ENCODE results near the gene SPDYE3. TPM values are rescaled to one million over a fixed set of nuclear protein-coding genes. Genes with fewer than 3 reads are reported as not detected.
"Not testable (repeated sequence)": the region's sequence is repeated elsewhere in the genome, so short reads cannot be mapped to it uniquely, and the experiment has no call there.

SPDYE3 gene
- total RNA-seq, 4 donors from 2014 or later = not detected

GRCh38 chr7:100267648-100268047 is 39.9 kb upstream of the SPDYE3 start:
- TF ChIP-seq POLR2A (IDR thresholded peaks at IDR 0.05) (no peak), CTCF (IDR thresholded peaks at IDR 0.05 in 4 of 5, conservative IDR thresholded peaks at IDR 0.05 in 1 of 5) (no peak)
- in situ Hi-C loops (cut with MboI; ENCODE audit: low sequenced_read_pairs in 4 of 4) = no loop called here
- H3K4me3 ChIP-seq = no peak overlapping the region
- no peaks in the 10 kb centered on the region for H3K36me3 ChIP-seq
- DNase-seq (no peak), ATAC-seq (no peak)
- H3K27me3 ChIP-seq = no peaks in the 10 kb centered on the region
- peaks cover 51 to 58% of the 10 kb centered on the region in 2 donors for H3K4me1 ChIP-seq
- peak overlapping the region; percentile 91 to 98 (median 96) for H3K27ac ChIP-seq
- intact Hi-C loops (cut with DNase I; ENCODE audit: low total_unique reads) = loop anchor here (2.0 kb wide), 1 partner anchor 21 kb away; no protein-coding TSS in a partner anchor
- H3K9me3 ChIP-seq = no peaks in the 10 kb centered on the region

GRCh38 chr7:100268882-100269281 is 38.6 kb upstream of the SPDYE3 start:
- H3K27ac ChIP-seq = peak overlapping the region; percentile 91 to 98 (median 96)
- in situ Hi-C loops (cut with MboI; ENCODE audit: low sequenced_read_pairs in 4 of 4); ATAC-seq; H3K27me3 ChIP-seq; DNase-seq; H3K9me3 ChIP-seq; intact Hi-C loops (cut with DNase I; ENCODE audit: low total_unique reads); H3K36me3 ChIP-seq: not testable (repeated sequence)
- H3K4me3 ChIP-seq = peak overlapping the region in 3 of 4 donors; percentile 73 to 80 (median 74)
- H3K4me1 ChIP-seq = peaks cover 53 to 58% of the 10 kb centered on the region in 2 donors

- intact Hi-C loops (cut with DNase I; ENCODE audit: low total_unique reads) = loop anchor here (5.0 to 10.0 kb wide), 2 partner anchors 32 to 75 kb away; no protein-coding TSS in a partner anchor
- in situ Hi-C loops (cut with MboI; ENCODE audit: low sequenced_read_pairs in 4 of 4); H3K36me3 ChIP-seq; H3K27me3 ChIP-seq; H3K9me3 ChIP-seq: not testable (repeated sequence)
- ATAC-seq (peak; percentile 59 to 70), DNase-seq (peak; percentile 77 to 84)
- TF ChIP-seq POLR2A (IDR thresholded peaks at IDR 0.05) = peak; percentile 37 to 83
- peak overlapping the region; percentile 91 to 98 (median 96) for H3K27ac ChIP-seq
- H3K4me3 ChIP-seq = peak overlapping the region; percentile 73 to 88 (median 77)
- peaks cover 53 to 54% of the 10 kb centered on the region in 2 donors for H3K4me1 ChIP-seq
Measured at GRCh38 chr7:100269306-100270045, 38.0 kb upstream of the SPDYE3 start.

GRCh38 chr7:100270046-100270918 is 37.2 kb upstream of the SPDYE3 start:
- peak in 1 of 2 donors; percentile 45 for TF ChIP-seq POLR2A (IDR thresholded peaks at IDR 0.05)
- ATAC-seq = peak; percentile 4 to 6
- H3K36me3 ChIP-seq; in situ Hi-C loops (cut with MboI; ENCODE audit: low sequenced_read_pairs in 4 of 4); H3K27me3 ChIP-seq; H3K9me3 ChIP-seq: not testable (repeated sequence)
- intact Hi-C loops (cut with DNase I; ENCODE audit: low total_unique reads) = loop anchor here (5.0 to 10.0 kb wide), 2 partner anchors 33 to 75 kb away; no protein-coding TSS in a partner anchor
- Histone ChIP-seq H3K27ac (peak overlapping the region; percentile 91 to 98 (median 96)), H3K4me1 (peaks cover 47 to 49% of the 10 kb centered on the region in 2 donors), H3K4me3 (peak overlapping the region; percentile 73 to 88 (median 77))
- peak in 1 of 2 donors; percentile 36 for DNase-seq

- DNase-seq; H3K27me3 ChIP-seq; H3K9me3 ChIP-seq; H3K36me3 ChIP-seq; in situ Hi-C loops (cut with MboI; ENCODE audit: low sequenced_read_pairs in 4 of 4): not testable (repeated sequence)
- peaks cover 39 to 42% of the 10 kb centered on the region in 2 donors for H3K4me1 ChIP-seq
- peak overlapping the region; percentile 91 to 98 (median 96) for H3K27ac ChIP-seq
- peak in 1 of 2 donors; percentile 20 for ATAC-seq
- intact Hi-C loops (cut with DNase I; ENCODE audit: low total_unique reads) = loop anchor here (5.0 to 10.0 kb wide), 2 partner anchors 34 to 74 kb away; no protein-coding TSS in a partner anchor
- peak overlapping the region; percentile 73 to 88 (median 77) for H3K4me3 ChIP-seq
Measured at GRCh38 chr7:100270941-100271593, 36.4 kb upstream of the SPDYE3 start.
